Nephron (organoid): ENCODE data around the gene ARHGEF37.

Experiments used
- H3K27ac Mint-ChIP-seq, 3 experiments: 2 replicates each; pipeline ENCODE4 v1.8.0; 2020; ENCODE audit warnings: mixed read lengths in 3 of 3, mild to moderate bottlenecking in 2 of 3, moderate library complexity in 1 of 3
- H3K27me3 Mint-ChIP-seq: 2 replicates; pipeline ENCODE4 v1.8.0; 2021; ENCODE audit warnings: low read depth, mild to moderate bottlenecking, moderate library complexity, mixed read lengths
- H3K36me3 Mint-ChIP-seq: 2 replicates; pipeline ENCODE4 v1.8.0; 2020; ENCODE audit warnings: low read depth, mixed read lengths
- H3K4me1 Mint-ChIP-seq: 2 replicates; pipeline ENCODE4 v1.8.0; 2020; ENCODE audit warnings: mixed read lengths
- H3K4me3 Mint-ChIP-seq, 3 experiments: 2 replicates each; pipeline ENCODE4 v1.8.0; 2020; ENCODE audit warnings: mild to moderate bottlenecking in 3 of 3, mixed read lengths in 3 of 3, moderate library complexity in 2 of 3
- H3K9me3 Mint-ChIP-seq: 2 replicates; pipeline ENCODE4 v1.8.0; 2020; ENCODE audit warnings: mixed read lengths
- CTCF ChIP-seq, 3 experiments: fragments of 200-600 bp; sonication (generic); IDR thresholded peaks; one replicate each; pipeline ENCODE4 v1.5.0; 2021; ENCODE audit warnings: antibody characterized with exemption in 3 of 3; ENCODE audit not compliant: unreplicated experiment in 3 of 3

The ARHGEF37 gene

GRCh38 chr5:149605354-149605997, 24.2 kb downstream of the ARHGEF37 start:
- Mint-ChIP-seq H3K27ac (no peak overlapping the region), H3K36me3 (peaks cover 8% of the 10 kb centered on the region), H3K4me1 (no peaks in the 10 kb centered on the region), H3K4me3 (no peak overlapping the region), H3K9me3 (no peaks in the 10 kb centered on the region), H3K27me3 (peaks cover 4% of the 10 kb centered on the region)
- no peak for TF ChIP-seq CTCF (IDR thresholded peaks at IDR 0.05; ENCODE audit: unreplicated experiment in 3 of 3)

GRCh38 chr5:149605998-149606724, 24.9 kb downstream of the ARHGEF37 start:
- H3K9me3 Mint-ChIP-seq = peaks cover 3% of the 10 kb centered on the region
- H3K27me3 Mint-ChIP-seq = peaks cover 4% of the 10 kb centered on the region
- no peak overlapping the region for H3K4me3 Mint-ChIP-seq
- H3K27ac Mint-ChIP-seq = no peak overlapping the region
- TF ChIP-seq CTCF (IDR thresholded peaks at IDR 0.05; ENCODE audit: unreplicated experiment in 3 of 3) = no peak
- H3K36me3 Mint-ChIP-seq = peaks cover 12% of the 10 kb centered on the region
- peaks cover 5% of the 10 kb centered on the region for H3K4me1 Mint-ChIP-seq

GRCh38 chr5:149608936-149609545, 27.7 kb downstream of the ARHGEF37 start:
- peaks cover 3% of the 10 kb centered on the region for H3K9me3 Mint-ChIP-seq
- H3K4me3 Mint-ChIP-seq = no peak overlapping the region

GRCh38 chr5:149609640-149610219, 28.4 kb downstream of the ARHGEF37 start:
- H3K4me3 Mint-ChIP-seq = no peak overlapping the region
- peaks cover 3% of the 10 kb centered on the region for H3K9me3 Mint-ChIP-seq
- no peak for TF ChIP-seq CTCF (IDR thresholded peaks at IDR 0.05; ENCODE audit: unreplicated experiment in 3 of 3)
- peaks cover 4% of the 10 kb centered on the region for H3K27me3 Mint-ChIP-seq
- peaks cover 20% of the 10 kb centered on the region for H3K4me1 Mint-ChIP-seq
- peaks cover 12% of the 10 kb centered on the region for H3K36me3 Mint-ChIP-seq
- no peak overlapping the region for H3K27ac Mint-ChIP-seq

More at GRCh38 chr5:149608936-149609545, 27.7 kb downstream of the ARHGEF37 start:
- TF ChIP-seq CTCF (IDR thresholded peaks at IDR 0.05; ENCODE audit: unreplicated experiment in 3 of 3) = no peak
- Mint-ChIP-seq H3K4me1 (peaks cover 13% of the 10 kb centered on the region), H3K27ac (no peak overlapping the region), H3K27me3 (peaks cover 4% of the 10 kb centered on the region), H3K36me3 (peaks cover 12% of the 10 kb centered on the region)

- no peak for TF ChIP-seq CTCF (IDR thresholded peaks at IDR 0.05; ENCODE audit: unreplicated experiment in 3 of 3)
- Mint-ChIP-seq H3K27me3 (peaks cover 4% of the 10 kb centered on the region), H3K4me1 (peaks cover 22% of the 10 kb centered on the region), H3K27ac (peak overlapping the region; percentile 57 to 86 (median 83)), H3K9me3 (peaks cover 3% of the 10 kb centered on the region), H3K36me3 (peaks cover 12% of the 10 kb centered on the region), H3K4me3 (no peak overlapping the region)
Measured at GRCh38 chr5:149610589-149611255, 29.4 kb downstream of the ARHGEF37 start.
